HepG2 (cell line): ENCODE data around the gene TSHZ2. TPM values are rescaled to one million over a fixed set of nuclear protein-coding genes. Genes with fewer than 3 reads are reported as not detected.

Experiments
- CHD4 ChIP-seq: fragments of 200-600 bp; sonication (generic); IDR thresholded peaks from 2 replicates; pipeline ENCODE4 v1.7.0; 2017; ENCODE audit warnings: mild to moderate bottlenecking, low read length, borderline replicate concordance
- ELF1 ChIP-seq: sonication (generic); formaldehyde crosslinking; IDR thresholded peaks from 2 replicates; pipeline ENCODE4 v1.4.0; 2020; ENCODE audit warnings: missing genetic modification reagents
- HMGXB3 ChIP-seq: sonication (generic); formaldehyde crosslinking; IDR thresholded peaks from 2 replicates; pipeline ENCODE4 v1.4.0; 2020; ENCODE audit warnings: missing genetic modification reagents, borderline replicate concordance
- PCBP1 ChIP-seq: fragments of 200-400 bp; formaldehyde crosslinking; IDR thresholded peaks from 2 replicates; pipeline ENCODE4 v1.6.1; 2017; ENCODE audit warnings: mild to moderate bottlenecking, low read depth, low read length, borderline replicate concordance
- PHF21A ChIP-seq: sonication (generic); formaldehyde crosslinking; IDR thresholded peaks from 2 replicates; pipeline ENCODE4 v1.5.0; 2020; ENCODE audit warnings: mild to moderate bottlenecking, missing genetic modification reagents
- POLR2A ChIP-seq, 2 experiments: IDR thresholded peaks; 2 replicates each; pipeline ENCODE4 v1.6.1; 2011; ENCODE audit warnings: low read depth in 2 of 2, low read length in 2 of 2, mild to moderate bottlenecking in 1 of 2, moderate library complexity in 1 of 2; ENCODE audit not compliant: insufficient read depth in 1 of 2
- SPEN ChIP-seq: sonication (generic); formaldehyde crosslinking; IDR thresholded peaks from 2 replicates; pipeline ENCODE4 v1.5.1; 2020; ENCODE audit warnings: low read depth, mild to moderate bottlenecking, missing genetic modification reagents
- TBP ChIP-seq: sonication (generic); formaldehyde crosslinking; IDR thresholded peaks from 2 replicates; pipeline ENCODE4 v1.5.0; 2020; ENCODE audit warnings: missing genetic modification reagents
- TGIF2 ChIP-seq: IDR thresholded peaks from 2 replicates; pipeline ENCODE4 v1.6.1; 2016; ENCODE audit warnings: control low read depth, missing compliant biosample characterization
- UBTF ChIP-seq: sonication (generic); formaldehyde crosslinking; IDR thresholded peaks from 2 replicates; pipeline ENCODE4 v1.4.0; 2020; ENCODE audit warnings: mild to moderate bottlenecking, missing genetic modification reagents
- ZBTB37 ChIP-seq: sonication (generic); formaldehyde crosslinking; IDR thresholded peaks from 2 replicates; pipeline ENCODE4 v1.4.0; 2020; ENCODE audit warnings: mild to moderate bottlenecking, missing genetic modification reagents
- ZNF530 ChIP-seq: sonication (generic); formaldehyde crosslinking; IDR thresholded peaks from 2 replicates; pipeline ENCODE4 v1.5.0; 2020; ENCODE audit warnings: low read depth, mild to moderate bottlenecking, missing genetic modification reagents
- ZNF598 ChIP-seq: sonication (generic); formaldehyde crosslinking; IDR thresholded peaks from 2 replicates; pipeline ENCODE4 v1.5.1; 2020; ENCODE audit warnings: mild to moderate bottlenecking, missing genetic modification reagents, borderline replicate concordance
- ZNF816 ChIP-seq: sonication (generic); formaldehyde crosslinking; IDR thresholded peaks from 2 replicates; pipeline ENCODE4 v1.8.0; 2022; ENCODE audit warnings: missing genetic modification reagents, mild to moderate bottlenecking, borderline replicate concordance
- polyA plus RNA-seq, 8 experiments: library from polyadenylated mRNA; depleted of rRNA in 3 of 8; stranded (reverse) in 7 of 8; unstranded in 1 of 8; fragments of >200 nt; fragmentation: Illumina TruSeq in 4 of 8; extraction: Trizol in 4 of 8; gene quantifications; 2 replicates each; pipeline versions ENCODE4 v1.2.1 to v1.2.3, GENCODE V29; 2011 to 2016; ENCODE audit warnings: low read depth in 4 of 8, missing spikeins in 1 of 8, mixed read lengths in 1 of 8; ENCODE audit not compliant: insufficient read depth in 1 of 8
- total RNA-seq, 5 experiments: library from RNA; depleted of rRNA; stranded (reverse); fragments of >200 nt; fragmentation: Illumina TruSeq; extraction: Trizol; gene quantifications; 2 replicates each; pipeline ENCODE4 v1.2.3, GENCODE V29; 2016; ENCODE audit warnings: low read depth in 1 of 5
- TF ChIP-seq, protein P1 (sequence below): sonication (generic); formaldehyde crosslinking; IDR thresholded peaks from 2 replicates; pipeline ENCODE4 v1.8.0; 2022; ENCODE audit warnings: mild to moderate bottlenecking, missing genetic modification reagents, moderate library complexity
- TF ChIP-seq, protein P2 (sequence below): sonication (generic); formaldehyde crosslinking; IDR thresholded peaks from 2 replicates; pipeline ENCODE4 v1.5.0; 2020; ENCODE audit warnings: missing genetic modification reagents

TSHZ2 gene
- total and polyA plus RNA-seq, 2 of the 13 experiments (the other 11 are each of a cell fraction or from before 2014, with no cell fraction given), result 0.01 TPM; not detected in 1

DNA sequence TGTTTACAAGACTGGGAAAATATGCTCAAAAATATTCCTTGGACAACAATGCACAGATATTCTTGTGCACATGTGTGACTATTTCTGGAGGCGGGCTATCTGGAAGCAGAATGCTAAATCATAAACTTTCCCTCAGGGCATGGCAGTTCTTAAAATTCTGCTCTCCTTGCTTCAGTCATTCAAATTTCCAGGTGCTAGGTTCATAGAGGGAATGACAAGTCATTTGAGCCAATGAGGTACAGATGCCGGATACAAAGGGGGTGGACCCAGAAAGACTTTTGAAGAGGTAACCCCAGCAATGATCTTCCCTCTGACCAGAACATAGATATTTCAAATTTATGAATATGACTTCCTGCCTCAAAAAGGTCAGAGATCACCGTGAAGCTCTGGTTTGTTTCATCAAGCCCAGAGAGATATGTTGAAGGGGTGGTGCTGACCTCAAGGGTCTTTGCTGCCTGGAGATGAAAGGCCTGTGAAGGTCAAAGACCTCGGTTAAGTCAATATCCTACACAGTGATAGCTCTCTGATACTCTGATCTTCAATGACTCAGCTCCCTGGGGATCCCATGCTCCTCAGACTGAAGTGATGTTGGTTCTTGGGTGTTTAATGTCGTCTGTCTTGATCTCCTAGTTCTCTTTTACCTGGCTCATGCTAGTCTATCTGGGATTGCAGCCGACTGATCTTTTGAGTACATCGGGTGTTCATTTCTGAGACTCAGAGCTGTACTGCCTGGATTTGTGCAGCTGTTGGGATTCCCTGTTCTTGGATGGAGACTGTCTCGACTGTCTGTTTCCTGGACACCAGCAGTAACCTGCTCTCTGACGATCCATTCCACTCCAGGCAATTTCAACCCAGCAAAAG is 47.5 kb upstream of the TSHZ2 start (continued):
- no peak for TF ChIP-seq POLR2A (IDR thresholded peaks at IDR 0.05; ENCODE audit: insufficient read depth in 1 of 2, low read depth in 2 of 2, low read length in 2 of 2)
- TF ChIP-seq CHD4, result 0 out of 2 replicates have a peak, but pooled peaks have one; percentile 44
- TF ChIP-seq ZNF530 (CRISPR knock-in tag), result no peak
- peak; percentile 76 for TF ChIP-seq TGIF2 (CRISPR knock-in tag)
- TF ChIP-seq ZNF598, result no peak
- TF ChIP-seq, protein P1, sequence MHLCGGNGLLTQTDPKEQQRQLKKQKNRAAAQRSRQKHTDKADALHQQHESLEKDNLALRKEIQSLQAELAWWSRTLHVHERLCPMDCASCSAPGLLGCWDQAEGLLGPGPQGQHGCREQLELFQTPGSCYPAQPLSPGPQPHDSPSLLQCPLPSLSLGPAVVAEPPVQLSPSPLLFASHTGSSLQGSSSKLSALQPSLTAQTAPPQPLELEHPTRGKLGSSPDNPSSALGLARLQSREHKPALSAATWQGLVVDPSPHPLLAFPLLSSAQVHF (CRISPR knock-in tag), result no peak
- TF ChIP-seq ZNF816 (CRISPR knock-in tag), result no peak
- TF ChIP-seq UBTF, result no peak
- TF ChIP-seq PHF21A, result peak; percentile 77; the same call in 1 of the 2 replicates
- peak; percentile 93 for TF ChIP-seq HMGXB3
- TF ChIP-seq SPEN, result peak; percentile 83; the same call in 1 of the 2 replicates
- TF ChIP-seq ZBTB37, result no peak
- no peak for TF ChIP-seq TBP (CRISPR knock-in tag)
- TF ChIP-seq ELF1, result peak; percentile 51
- TF ChIP-seq, protein P2, sequence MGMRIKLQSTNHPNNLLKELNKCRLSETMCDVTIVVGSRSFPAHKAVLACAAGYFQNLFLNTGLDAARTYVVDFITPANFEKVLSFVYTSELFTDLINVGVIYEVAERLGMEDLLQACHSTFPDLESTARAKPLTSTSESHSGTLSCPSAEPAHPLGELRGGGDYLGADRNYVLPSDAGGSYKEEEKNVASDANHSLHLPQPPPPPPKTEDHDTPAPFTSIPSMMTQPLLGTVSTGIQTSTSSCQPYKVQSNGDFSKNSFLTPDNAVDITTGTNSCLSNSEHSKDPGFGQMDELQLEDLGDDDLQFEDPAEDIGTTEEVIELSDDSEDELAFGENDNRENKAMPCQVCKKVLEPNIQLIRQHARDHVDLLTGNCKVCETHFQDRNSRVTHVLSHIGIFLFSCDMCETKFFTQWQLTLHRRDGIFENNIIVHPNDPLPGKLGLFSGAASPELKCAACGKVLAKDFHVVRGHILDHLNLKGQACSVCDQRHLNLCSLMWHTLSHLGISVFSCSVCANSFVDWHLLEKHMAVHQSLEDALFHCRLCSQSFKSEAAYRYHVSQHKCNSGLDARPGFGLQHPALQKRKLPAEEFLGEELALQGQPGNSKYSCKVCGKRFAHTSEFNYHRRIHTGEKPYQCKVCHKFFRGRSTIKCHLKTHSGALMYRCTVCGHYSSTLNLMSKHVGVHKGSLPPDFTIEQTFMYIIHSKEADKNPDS (CRISPR knock-in tag), result no peak
- TF ChIP-seq PCBP1, result no peak
